Activated B cell treated with CpG ODN at 0.5 μM for 24 hours (primary cell): ENCODE results near the gene AP1M1. TPM values are rescaled to one million over a fixed set of nuclear protein-coding genes. Genes with fewer than 3 reads are reported as not detected.

ENCODE experiments used
- ATAC-seq: fragments of 200-7000 bp; cut with Tn5 transposase; one replicate; pipeline ENCODE4 v1.10.0; 2021; ENCODE audit warnings: low read depth, mild to moderate bottlenecking, moderate library complexity
- CTCF ChIA-PET: fragments of 350-600 bp; sonication (Branson Sonifier 250); formaldehyde crosslinking; loops from one replicate; lab custom pipeline; 2021; ENCODE audit warnings: antibody characterized with exemption; lab: Charles Lee
- POLR2A ChIA-PET: fragments of 350-600 bp; sonication (Branson Sonifier 250); formaldehyde crosslinking; loops from one replicate; lab custom pipeline; 2021; ENCODE audit warnings: antibody characterized with exemption; lab: Charles Lee
- DNase-seq: peaks from one replicate; pipeline ENCODE4 v3.0.0; 2022
- H3K27ac Mint-ChIP-seq: one replicate; pipeline ENCODE4 v1.8.0; 2020; ENCODE audit warnings: mixed read lengths
- H3K27me3 Mint-ChIP-seq: one replicate; pipeline ENCODE4 v1.8.0; 2021; ENCODE audit warnings: mixed read lengths
- H3K36me3 Mint-ChIP-seq: one replicate; pipeline ENCODE4 v1.8.0; 2021; ENCODE audit warnings: low read depth, mixed read lengths
- H3K4me1 Mint-ChIP-seq: one replicate; pipeline ENCODE4 v1.8.0; 2021; ENCODE audit warnings: mixed read lengths
- H3K4me3 Mint-ChIP-seq: one replicate; pipeline ENCODE4 v1.8.0; 2020; ENCODE audit warnings: mild to moderate bottlenecking, mixed read lengths
- H3K9me3 Mint-ChIP-seq: one replicate; pipeline ENCODE4 v1.8.0; 2020; ENCODE audit warnings: mixed read lengths
- intact Hi-C: fragments of 100-400 bp; cut with micrococcal nuclease; formaldehyde crosslinking; loops from one replicate; pipeline ENCODE4 v1.15.1; 2024
- total RNA-seq: library from RNA; stranded (reverse); gene quantifications from 2 replicates; pipeline ENCODE4 v1.2.3, GENCODE V29; 2022
- TF ChIP-seq, protein P1 (sequence below): fragments of 200-600 bp; IDR thresholded peaks from one replicate; pipeline ENCODE4 v1.8.0; 2022; ENCODE audit warnings: antibody characterized with exemption, mild to moderate bottlenecking

AP1M1 gene
- total RNA-seq, 1 donor from 2014 or later = 87.5 TPM

DNA sequence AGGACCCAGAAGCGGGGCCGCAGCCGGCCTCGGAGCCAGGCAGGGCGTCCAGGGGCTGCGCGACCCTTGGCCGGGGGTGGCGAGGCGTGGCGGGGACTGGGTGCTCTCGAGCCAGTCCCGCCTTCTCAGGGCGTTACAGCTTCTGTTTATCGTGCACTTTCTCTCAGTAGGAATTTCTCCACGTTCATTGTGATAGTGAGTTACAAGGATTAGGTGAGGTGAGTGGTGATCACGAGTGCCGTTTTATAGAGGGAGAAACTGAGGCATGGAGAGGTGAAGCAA is 600 bp downstream of the AP1M1 start:
- no peaks in the 10 kb centered on the region for H3K27me3 Mint-ChIP-seq
- no peaks in the 10 kb centered on the region for H3K9me3 Mint-ChIP-seq
- peaks cover 37% of the 10 kb centered on the region for H3K36me3 Mint-ChIP-seq
- ATAC-seq = no peak
- intact Hi-C loops = loop anchor here (5.0 kb wide), 1 partner anchor 124 kb away; the partner anchor contains the start of gene KLF2
- POLR2A ChIA-PET = interaction anchor here (0.6 to 1.5 kb wide), 13 partner anchors 10 to 1569 kb away, joined by 3 to 25 read pairs (median 4); partner anchors contain the start of genes FAM32A, HSH2D, KLF2 and RAB8A
- TF ChIP-seq, protein P1, sequence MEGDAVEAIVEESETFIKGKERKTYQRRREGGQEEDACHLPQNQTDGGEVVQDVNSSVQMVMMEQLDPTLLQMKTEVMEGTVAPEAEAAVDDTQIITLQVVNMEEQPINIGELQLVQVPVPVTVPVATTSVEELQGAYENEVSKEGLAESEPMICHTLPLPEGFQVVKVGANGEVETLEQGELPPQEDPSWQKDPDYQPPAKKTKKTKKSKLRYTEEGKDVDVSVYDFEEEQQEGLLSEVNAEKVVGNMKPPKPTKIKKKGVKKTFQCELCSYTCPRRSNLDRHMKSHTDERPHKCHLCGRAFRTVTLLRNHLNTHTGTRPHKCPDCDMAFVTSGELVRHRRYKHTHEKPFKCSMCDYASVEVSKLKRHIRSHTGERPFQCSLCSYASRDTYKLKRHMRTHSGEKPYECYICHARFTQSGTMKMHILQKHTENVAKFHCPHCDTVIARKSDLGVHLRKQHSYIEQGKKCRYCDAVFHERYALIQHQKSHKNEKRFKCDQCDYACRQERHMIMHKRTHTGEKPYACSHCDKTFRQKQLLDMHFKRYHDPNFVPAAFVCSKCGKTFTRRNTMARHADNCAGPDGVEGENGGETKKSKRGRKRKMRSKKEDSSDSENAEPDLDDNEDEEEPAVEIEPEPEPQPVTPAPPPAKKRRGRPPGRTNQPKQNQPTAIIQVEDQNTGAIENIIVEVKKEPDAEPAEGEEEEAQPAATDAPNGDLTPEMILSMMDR = no peak
- H3K27ac Mint-ChIP-seq = no peak overlapping the region
- CTCF ChIA-PET = interaction anchor here (1.4 to 1.9 kb wide), 3 partner anchors 12 to 156 kb away, joined by 3 to 5 read pairs (median 4); no protein-coding TSS in a partner anchor
- peak overlapping the region; percentile 83 for H3K4me3 Mint-ChIP-seq
- H3K4me1 Mint-ChIP-seq = peaks cover 44% of the 10 kb centered on the region
- no peak for DNase-seq

DNA sequence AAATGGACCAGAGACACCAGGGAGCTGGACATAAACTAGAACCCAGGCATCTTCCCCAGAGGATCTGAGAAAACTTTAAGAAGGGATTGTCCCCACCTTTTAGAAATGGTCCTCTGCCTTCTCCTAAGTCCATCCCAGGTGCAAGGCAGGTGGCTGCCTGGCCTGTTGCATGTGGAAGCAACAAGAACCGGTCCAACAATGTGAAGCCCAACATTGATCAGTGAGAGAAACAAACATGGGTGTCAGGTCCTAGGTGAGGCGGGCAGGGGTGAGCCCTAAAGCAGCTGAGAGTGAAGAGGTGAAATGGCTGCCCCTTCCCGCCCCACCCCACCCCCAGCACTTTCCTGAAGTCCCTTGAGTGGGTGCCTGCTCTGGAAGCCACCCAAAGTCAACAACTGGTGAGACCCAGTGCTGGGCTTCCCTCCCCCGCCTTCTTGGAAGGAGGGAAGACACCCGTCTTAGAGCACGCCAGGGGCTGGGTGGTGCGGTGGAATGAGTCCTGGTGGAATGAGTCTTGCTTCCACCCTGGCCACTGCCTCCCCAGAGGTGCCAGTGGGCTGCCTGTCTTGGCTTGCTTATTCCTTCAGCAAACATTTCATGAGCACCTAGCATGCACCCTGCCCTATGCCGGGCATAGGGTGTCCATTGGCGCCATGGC is 1.7 kb downstream of the AP1M1 start:
- peaks cover 43% of the 10 kb centered on the region for H3K36me3 Mint-ChIP-seq

DNA sequence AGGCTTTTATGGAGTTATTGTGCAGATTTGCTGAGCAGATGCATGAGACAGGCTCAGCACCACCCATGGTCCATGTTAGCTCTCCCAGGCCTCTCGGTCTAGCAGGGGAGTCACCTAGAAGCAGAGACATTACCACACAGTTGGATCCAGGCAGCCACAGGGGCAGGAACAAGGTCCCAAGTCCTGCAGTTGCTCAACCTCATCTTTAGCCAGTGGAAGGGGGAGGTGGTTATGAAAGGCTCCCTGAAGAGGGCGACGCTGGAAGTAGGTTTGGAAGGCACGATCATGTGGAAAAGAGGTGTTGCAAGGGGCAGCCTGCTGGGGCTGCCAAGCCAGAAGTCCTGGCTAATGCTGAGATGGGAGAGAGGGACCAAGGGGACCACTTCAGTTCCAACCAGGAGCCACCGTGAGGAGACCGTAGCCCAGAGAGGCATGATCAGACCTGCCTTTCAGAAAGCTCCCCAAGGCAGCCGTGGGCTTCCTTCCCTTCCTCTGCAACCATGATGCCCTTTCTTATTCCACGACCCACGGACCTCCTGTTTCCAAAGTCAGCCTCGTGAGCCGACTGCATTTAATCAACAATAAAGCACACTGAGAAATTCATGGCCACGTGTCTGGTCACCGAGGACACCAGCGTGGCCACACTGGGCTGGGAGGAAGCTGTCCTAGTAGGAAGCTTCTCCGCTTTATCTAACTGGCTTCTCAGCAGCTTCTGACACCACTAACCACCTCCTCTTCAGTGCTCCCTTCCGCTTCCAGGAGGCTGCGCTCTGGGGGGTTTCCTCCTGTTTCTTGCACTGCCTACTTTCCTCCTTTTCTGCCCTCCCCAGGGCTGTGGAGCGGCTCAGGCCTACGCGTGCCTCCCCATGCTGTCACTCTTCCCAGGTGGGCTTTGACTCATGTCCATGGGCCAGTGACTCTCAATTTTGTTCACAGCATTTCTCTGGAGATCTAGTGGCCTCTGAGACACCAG is 2.6 kb downstream of the AP1M1 start:
- ChIA-PET CTCF (no interaction called here), POLR2A (interaction anchor here (0.5 kb wide), 1 partner anchor 11 kb away, joined by 3 read pairs; no protein-coding TSS in a partner anchor)
- TF ChIP-seq, protein P1 = no peak
- Mint-ChIP-seq H3K36me3 (peaks cover 50% of the 10 kb centered on the region), H3K27ac (peak overlapping the region; percentile 5), H3K9me3 (no peaks in the 10 kb centered on the region), H3K4me1 (peaks cover 50% of the 10 kb centered on the region), H3K27me3 (no peaks in the 10 kb centered on the region), H3K4me3 (no peak overlapping the region)
- intact Hi-C loops = no loop called here
- DNase-seq (no peak), ATAC-seq (no peak)

More for the DNA sequence above, 1.7 kb downstream of the AP1M1 start:
- intact Hi-C loops = loop anchor here (5.0 kb wide), 1 partner anchor 123 kb away; the partner anchor contains the start of gene KLF2
- TF ChIP-seq, protein P1 = no peak
- H3K9me3 Mint-ChIP-seq = no peaks in the 10 kb centered on the region
- CTCF ChIA-PET = no interaction called here
- peak overlapping the region; percentile 83 for H3K4me3 Mint-ChIP-seq
- H3K27ac Mint-ChIP-seq = peak overlapping the region; percentile 37
- DNase-seq (no peak), ATAC-seq (no peak)
- POLR2A ChIA-PET = interaction anchor here (0.5 to 1.4 kb wide), 3 partner anchors 10 to 363 kb away, joined by 3 to 4 read pairs (median 3); partner anchors contain the start of gene FAM32A
- H3K4me1 Mint-ChIP-seq = peaks cover 50% of the 10 kb centered on the region
- H3K27me3 Mint-ChIP-seq = no peaks in the 10 kb centered on the region

DNA sequence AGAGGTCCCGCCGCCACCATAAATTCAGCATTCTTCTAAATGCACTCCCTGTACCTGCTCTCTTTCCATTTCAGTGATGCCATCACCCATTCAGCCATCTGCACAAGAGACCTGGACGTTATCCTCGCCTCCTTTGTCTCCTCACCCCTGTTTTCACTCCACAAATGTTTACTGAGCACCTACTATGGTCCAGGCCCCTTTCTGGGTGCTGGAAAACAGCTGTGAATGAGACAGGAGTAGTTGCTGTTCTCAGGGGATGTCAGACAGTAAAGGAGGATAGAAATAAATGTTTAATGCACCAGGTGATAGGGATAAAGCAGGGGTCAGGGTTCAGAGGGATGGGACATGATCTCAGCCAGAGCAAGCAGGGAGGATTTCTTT is 3.3 kb downstream of the AP1M1 start:
- ChIA-PET POLR2A (interaction anchor here (0.6 kb wide), 3 partner anchors 142 to 228 kb away, joined by 4 to 7 read pairs (median 4); no protein-coding TSS in a partner anchor), CTCF (no interaction called here)
- no peaks in the 10 kb centered on the region for H3K9me3 Mint-ChIP-seq
- intact Hi-C loops = no loop called here
- TF ChIP-seq, protein P1 = no peak
- H3K4me3 Mint-ChIP-seq = no peak overlapping the region
- H3K27ac Mint-ChIP-seq = peak overlapping the region; percentile 5
- DNase-seq (no peak), ATAC-seq (no peak)
- H3K36me3 Mint-ChIP-seq = peaks cover 52% of the 10 kb centered on the region
- no peaks in the 10 kb centered on the region for H3K27me3 Mint-ChIP-seq
- peaks cover 50% of the 10 kb centered on the region for H3K4me1 Mint-ChIP-seq
